ENCODE results near the gene TMOD1. TPM values are rescaled to one million over a fixed set of nuclear protein-coding genes. Genes with fewer than 3 reads are reported as not detected.

TMOD1 gene
- total RNA-seq, 4 donors from 2014 or later, result 33.4 to 38.6 (median 37.0) TPM

DNA sequence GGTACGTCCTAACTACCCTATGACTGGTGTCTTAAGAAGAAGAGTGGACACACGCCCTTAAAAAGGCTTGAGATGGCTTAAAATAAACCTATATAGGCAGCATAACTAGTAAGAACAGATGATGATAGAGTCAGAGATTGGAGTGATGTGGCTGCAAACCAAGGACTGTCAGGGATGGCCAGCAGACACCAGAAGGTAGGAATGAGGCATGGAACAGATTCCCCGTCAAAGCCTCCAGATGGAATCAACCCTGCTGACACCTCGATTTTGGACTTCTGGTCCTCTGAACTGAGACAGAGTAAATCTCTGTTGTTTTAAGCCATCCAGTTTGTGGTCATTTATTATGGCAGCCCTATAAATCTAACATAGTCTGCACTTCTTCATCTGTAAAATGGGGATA lies 7.4 kb downstream of the TMOD1 start:
- H3K27ac ChIP-seq, result no peak overlapping the region
- WGBS, 2 donors, result 83 to 91% methylated on average over 4 of the region's 4 CpGs
- no peak for TF ChIP-seq CTCF (IDR thresholded peaks at IDR 0.05)
- TF ChIP-seq POLR2A (IDR thresholded peaks at IDR 0.05), result no peak
- DNase-seq, result no peak
- H3K4me1 ChIP-seq, result peaks cover 16 to 47% of the 10 kb centered on the region in 2 donors
- intact Hi-C loops (cut with DNase I), result no loop called here
- H3K4me3 ChIP-seq (replicated peaks in 1 of 3), result no peak overlapping the region
- no peaks in the 10 kb centered on the region for H3K36me3 ChIP-seq
- H3K9me3 ChIP-seq, result no peaks in the 10 kb centered on the region
- H3K27me3 ChIP-seq, result no peaks in the 10 kb centered on the region

GRCh38 chr9:97510797-97511654 lies 9.6 kb downstream of the TMOD1 start:
- H3K4me3 ChIP-seq (replicated peaks in 1 of 3), result no peak overlapping the region
- DNase-seq, result no peak
- H3K4me1 ChIP-seq, result peaks cover 0 to 41% of the 10 kb centered on the region in 2 donors
- peak overlapping the region in 1 of 3 donors; percentile 22 for H3K27ac ChIP-seq
- H3K36me3 ChIP-seq, result no peaks in the 10 kb centered on the region
- TF ChIP-seq POLR2A (IDR thresholded peaks at IDR 0.05) (no peak), CTCF (IDR thresholded peaks at IDR 0.05) (no peak)
- H3K27me3 ChIP-seq, result no peaks in the 10 kb centered on the region
- intact Hi-C loops (cut with DNase I), result no loop called here
- WGBS, 2 donors, result 62 to 78% methylated on average over 10 of the region's 10 CpGs
- H3K9me3 ChIP-seq, result no peaks in the 10 kb centered on the region

DNA sequence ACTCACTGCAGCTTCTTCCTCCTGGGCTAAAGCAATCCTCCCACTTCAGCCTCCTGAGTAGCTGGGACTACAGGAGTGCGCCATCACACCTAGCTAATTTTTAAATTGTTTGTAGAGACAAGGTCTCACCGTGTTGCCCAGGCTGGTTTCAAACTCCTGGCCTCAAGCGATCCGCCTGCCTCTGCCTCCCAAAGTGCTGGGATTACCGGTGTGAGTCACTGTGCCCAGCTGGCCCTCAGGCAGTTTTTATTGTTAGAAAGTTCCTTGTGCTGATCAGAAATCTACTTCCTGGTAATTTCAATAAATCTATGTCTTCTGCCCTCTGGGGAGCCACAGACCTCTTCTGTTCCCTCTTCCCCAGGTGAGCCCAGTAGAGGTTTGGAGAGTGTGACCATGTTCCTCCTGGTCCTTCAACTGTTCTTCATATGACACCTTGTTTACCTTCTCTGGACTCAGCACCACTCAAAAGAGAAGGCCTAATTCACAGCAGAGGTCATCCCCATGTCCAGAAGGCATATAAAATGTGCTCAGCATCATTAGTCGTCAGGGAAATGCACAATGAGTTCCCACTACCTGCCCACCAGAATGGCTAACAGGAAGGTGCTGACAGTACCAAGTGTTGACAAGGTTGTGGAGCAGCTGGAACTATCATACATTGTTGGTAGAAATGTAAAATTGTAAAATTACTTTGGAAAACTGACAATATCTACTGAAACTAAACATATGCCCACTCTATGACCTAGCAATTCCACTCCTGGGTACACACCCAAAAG lies 10.4 kb downstream of the TMOD1 start:
- intact Hi-C loops (cut with DNase I), result no loop called here
- H3K27me3 ChIP-seq, result no peaks in the 10 kb centered on the region
- no peaks in the 10 kb centered on the region for H3K36me3 ChIP-seq
- WGBS, 2 donors, result 78 to 88% methylated on average over 6 of the region's 6 CpGs
- no peak overlapping the region for H3K4me3 ChIP-seq (replicated peaks in 1 of 3)
- H3K4me1 ChIP-seq, result peaks cover 0 to 45% of the 10 kb centered on the region in 2 donors
- no peaks in the 10 kb centered on the region for H3K9me3 ChIP-seq
- no peak for TF ChIP-seq POLR2A (IDR thresholded peaks at IDR 0.05)
- TF ChIP-seq CTCF (IDR thresholded peaks at IDR 0.05), result no peak
- DNase-seq, result no peak
- peak overlapping the region in 1 of 3 donors; percentile 22 for H3K27ac ChIP-seq

- no peaks in the 10 kb centered on the region for H3K27me3 ChIP-seq
- peak; percentile 70 to 81 for DNase-seq
- H3K36me3 ChIP-seq, result no peaks in the 10 kb centered on the region
- WGBS, 2 donors, result 53 to 67% methylated on average over 8 of the region's 8 CpGs
- H3K4me3 ChIP-seq (replicated peaks in 1 of 3), result no peak overlapping the region
- intact Hi-C loops (cut with DNase I), result no loop called here
- H3K27ac ChIP-seq, result peak overlapping the region; percentile 0 to 71 (median 24)
- no peaks in the 10 kb centered on the region for H3K9me3 ChIP-seq
- H3K4me1 ChIP-seq, result peaks cover 0 to 52% of the 10 kb centered on the region in 2 donors
- TF ChIP-seq CTCF (IDR thresholded peaks at IDR 0.05) (no peak), POLR2A (IDR thresholded peaks at IDR 0.05) (no peak)
Observed at GRCh38 chr9:97512966-97513560, 11.6 kb downstream of the TMOD1 start.

All from thyroid gland (tissue), 4 donors.